IMR-90 (cell line): ENCODE data around the gene RNF223. TPM values are rescaled to one million over a fixed set of nuclear protein-coding genes. Genes with fewer than 3 reads are reported as not detected.

Experiments used
- ATAC-seq: fragments of 200-7000 bp; cut with Tn5 transposase; 2 replicates; pipeline ENCODE4 v1.9.1; 2020; ENCODE audit warnings: low read depth, mild to moderate bottlenecking, moderate library complexity
- BruUV-seq: library from RNA; stranded (reverse); fragments of 400-500 nt; replicated peaks from 2 replicates; lab custom pipeline; 2021; lab: Mats Ljungman, UMichigan
- CTCF ChIA-PET: fragments of 300-600 bp; formaldehyde crosslinking; extraction: SDS; loops from one replicate; lab custom pipeline; 2021; ENCODE audit warnings: antibody characterized with exemption; lab: Yijun Ruan, JAX
- POLR2A ChIA-PET: fragments of 300-600 bp; sonication (Branson Sonifier 250); formaldehyde crosslinking; loops from one replicate; lab custom pipeline; 2022; ENCODE audit warnings: antibody characterized with exemption; ENCODE audit not compliant: unreplicated experiment; lab: Charles Lee
- DNase-seq: peaks from one replicate; pipeline ENCODE4 v3.0.0; 2013
- H2AFZ ChIP-seq: replicated peaks from 2 replicates; pipeline ENCODE3; 2013; ENCODE audit warnings: low read length, mild to moderate bottlenecking; ENCODE audit not compliant: poor library complexity
- H2AK5ac ChIP-seq: 2 replicates; pipeline ENCODE4 v1.6.1; 2013; ENCODE audit warnings: low read depth, low read length, inconsistent platforms
- H2AK9ac ChIP-seq: replicated peaks from 2 replicates; pipeline ENCODE3; 2013; ENCODE audit warnings: mild to moderate bottlenecking, low read depth, low read length, moderate library complexity; ENCODE audit not compliant: poor library complexity
- H2BK120ac ChIP-seq: 2 replicates; pipeline ENCODE4 v1.6.1; 2013; ENCODE audit warnings: low read depth, low read length, inconsistent platforms
- H2BK15ac ChIP-seq: 3 replicates; pipeline ENCODE4 v1.6.1; 2013; ENCODE audit warnings: low read depth, low read length, inconsistent platforms
- H2BK20ac ChIP-seq: 2 replicates; pipeline ENCODE4 v1.6.1; 2013; ENCODE audit warnings: low read depth, mild to moderate bottlenecking, inconsistent platforms, low read length, moderate library complexity
- H2BK5ac ChIP-seq: 2 replicates; pipeline ENCODE4 v1.6.1; 2013; ENCODE audit warnings: mild to moderate bottlenecking, low read depth, low read length, inconsistent platforms; ENCODE audit not compliant: poor library complexity, severe bottlenecking
- H3K14ac ChIP-seq: replicated peaks from 2 replicates; pipeline ENCODE4 v1.6.1; 2013; ENCODE audit warnings: low read depth, low read length, inconsistent platforms
- H3K18ac ChIP-seq: 2 replicates; pipeline ENCODE4 v1.6.1; 2013; ENCODE audit warnings: low read depth, low read length, control low read depth
- H3K23ac ChIP-seq: 2 replicates; pipeline ENCODE4 v1.6.1; 2013; ENCODE audit warnings: low read depth, low read length, inconsistent platforms
- H3K27ac ChIP-seq: 2 replicates; pipeline ENCODE4 v1.5.1; 2013; ENCODE audit warnings: mild to moderate bottlenecking, control low read depth, low read length; ENCODE audit not compliant: insufficient read depth
- H3K27me3 ChIP-seq: 2 replicates; pipeline ENCODE4 v1.6.1; 2013; ENCODE audit warnings: low read length; ENCODE audit not compliant: control insufficient read depth, insufficient read depth
- H3K36me3 ChIP-seq: 2 replicates; pipeline ENCODE4 v1.6.1; 2013; ENCODE audit warnings: low read length, mixed read lengths; ENCODE audit not compliant: control insufficient read depth, insufficient read depth
- H3K4ac ChIP-seq: 2 replicates; pipeline ENCODE4 v1.6.1; 2013; ENCODE audit warnings: low read depth, low read length, inconsistent platforms
- H3K4me1 ChIP-seq: 2 replicates; pipeline ENCODE4 v1.6.1; 2013; ENCODE audit warnings: low read length, mixed read lengths; ENCODE audit not compliant: control insufficient read depth, insufficient read depth
- H3K4me2 ChIP-seq: 2 replicates; pipeline ENCODE4 v1.6.1; 2013; ENCODE audit warnings: low read depth, mild to moderate bottlenecking, control low read depth, low read length, moderate library complexity
- H3K4me3 ChIP-seq: 2 replicates; pipeline ENCODE4 v1.5.1; 2013; ENCODE audit warnings: low read depth, mild to moderate bottlenecking, control low read depth, low read length, moderate library complexity; ENCODE audit not compliant: insufficient read depth
- H3K56ac ChIP-seq: 2 replicates; pipeline ENCODE4 v1.6.1; 2013; ENCODE audit warnings: low read length, inconsistent platforms; ENCODE audit not compliant: insufficient read depth; ENCODE audit errors: extremely low read depth
- H3K79me1 ChIP-seq, 2 experiments: 2 replicates each; pipeline ENCODE4 v1.6.1; 2013; ENCODE audit warnings: low read length in 2 of 2, inconsistent platforms in 1 of 2, low read depth in 1 of 2
- H3K9ac ChIP-seq: 2 replicates; pipeline ENCODE4 v1.6.1; 2013; ENCODE audit warnings: low read depth, low read length, control low read depth
- H3K9me1 ChIP-seq: 2 replicates; pipeline ENCODE4 v1.6.1; 2013; ENCODE audit warnings: low read length, inconsistent platforms; ENCODE audit not compliant: insufficient read depth
- H3K9me3 ChIP-seq: 2 replicates; pipeline ENCODE4 v1.6.1; 2013; ENCODE audit warnings: low read length; ENCODE audit not compliant: control insufficient read depth, insufficient read depth
- H4K20me1 ChIP-seq: 2 replicates; pipeline ENCODE4 v1.6.1; 2013; ENCODE audit warnings: low read length, inconsistent platforms; ENCODE audit not compliant: insufficient read depth
- H4K5ac ChIP-seq: 2 replicates; pipeline ENCODE4 v1.6.1; 2013; ENCODE audit warnings: mild to moderate bottlenecking, low read depth, low read length, control low read depth
- H4K8ac ChIP-seq, 2 experiments: 2 replicates each; pipeline ENCODE4 v1.6.1; 2013; ENCODE audit warnings: low read depth in 2 of 2, low read length in 2 of 2, control low read depth in 1 of 2, inconsistent platforms in 1 of 2
- H4K91ac ChIP-seq: 2 replicates; pipeline ENCODE4 v1.6.1; 2013; ENCODE audit warnings: low read depth, low read length, inconsistent platforms; ENCODE audit not compliant: insufficient read depth
- BHLHE40 ChIP-seq: fragments of 150-350 bp; IDR thresholded peaks from 2 replicates; pipeline ENCODE4 v1.6.1; 2016; ENCODE audit warnings: mild to moderate bottlenecking, low read depth, low read length
- CEBPB ChIP-seq: IDR thresholded peaks from 2 replicates; pipeline ENCODE4 v1.6.1; 2012; ENCODE audit warnings: low read depth, low read length, improper control_type of control experiment
- ELK1 ChIP-seq: fragments of 150-350 bp; IDR thresholded peaks from 2 replicates; pipeline ENCODE4 v1.6.1; 2016; ENCODE audit warnings: low read depth, mild to moderate bottlenecking, low read length, moderate library complexity, borderline replicate concordance
- FOS ChIP-seq: fragments of 150-350 bp; IDR thresholded peaks from 2 replicates; pipeline ENCODE4 v1.6.1; 2016; ENCODE audit warnings: low read depth, low read length
- MAFK ChIP-seq: IDR thresholded peaks from 2 replicates; pipeline ENCODE4 v1.6.1; 2012; ENCODE audit warnings: low read depth, low read length, improper control_type of control experiment
- MAZ ChIP-seq: IDR thresholded peaks from 2 replicates; pipeline ENCODE4 v1.6.1; 2012; ENCODE audit warnings: low read depth, mild to moderate bottlenecking, low read length, improper control_type of control experiment, moderate library complexity, borderline replicate concordance
- MXI1 ChIP-seq: IDR thresholded peaks from 2 replicates; pipeline ENCODE4 v1.6.1; 2012; ENCODE audit warnings: low read depth, mild to moderate bottlenecking, low read length, moderate library complexity, borderline replicate concordance
- NFE2L2 ChIP-seq: fragments of 150-350 bp; IDR thresholded peaks from 2 replicates; pipeline ENCODE4 v1.6.1; 2016; ENCODE audit warnings: low read depth, mild to moderate bottlenecking, low read length
- RAD21 ChIP-seq: IDR thresholded peaks from 2 replicates; pipeline ENCODE4 v1.6.1; 2012; ENCODE audit warnings: low read length, improper control_type of control experiment
- RCOR1 ChIP-seq: IDR thresholded peaks from 2 replicates; pipeline ENCODE4 v1.6.1; 2012; ENCODE audit warnings: mild to moderate bottlenecking, low read length, improper control_type of control experiment; ENCODE audit not compliant: insufficient replicate concordance
- RFX5 ChIP-seq: IDR thresholded peaks from 2 replicates; pipeline ENCODE4 v1.8.0; 2012; ENCODE audit warnings: low read depth, mild to moderate bottlenecking, low read length, moderate library complexity
- SMC3 ChIP-seq: fragments of 150-350 bp; IDR thresholded peaks from 2 replicates; pipeline ENCODE4 v1.6.1; 2016; ENCODE audit warnings: low read depth, mild to moderate bottlenecking, antibody characterized with exemption, low read length, moderate library complexity
- USF2 ChIP-seq: fragments of 150-350 bp; IDR thresholded peaks from 2 replicates; pipeline ENCODE4 v1.6.1; 2017; ENCODE audit warnings: mild to moderate bottlenecking, antibody characterized with exemption, low read length, low read depth
- WGBS, 2 experiments: methylation state at CpG; one replicate each; pipeline versions ENCODE4 v1.1.5 to v1.1.7; 2013; ENCODE audit warnings: missing lambda C conversion rate in 2 of 2; ENCODE audit not compliant: insufficient read length in 1 of 2; ENCODE audit errors: extremely low coverage in 2 of 2; 5-methylcytosine and 5-hydroxymethylcytosine counted together
- dilution Hi-C: fragments of 300-500 bp; cut with HindIII; formaldehyde crosslinking; loops from one replicate; pipeline ENCODE4 v1.14.3; 2018; ENCODE audit warnings: low sequenced_read_pairs; ENCODE audit not compliant: unreplicated experiment
- in situ Hi-C: fragments of 300-500 bp; cut with MboI; formaldehyde crosslinking; loops from 3 replicates; pipeline ENCODE4 v1.14.3; 2019; ENCODE audit warnings: low sequenced_read_pairs, inconsistent platforms, mixed read lengths
- intact Hi-C: fragments of 100-400 bp; cut with micrococcal nuclease; formaldehyde crosslinking; loops from 2 replicates; pipeline ENCODE4 v1.10.0; 2022
- polyA plus RNA-seq, 3 experiments: library from polyadenylated mRNA; depleted of rRNA; stranded (reverse); fragments of >200 nt; gene quantifications; 2 replicates each; pipeline ENCODE4 v1.2.3, GENCODE V29; 2012; ENCODE audit warnings: low replicate concordance in 1 of 3
- total RNA-seq: library from RNA; depleted of rRNA; stranded (reverse); fragments of >200 nt; gene quantifications from 2 replicates; pipeline ENCODE4 v1.2.3, GENCODE V29; 2012

RNF223 gene
- total and polyA plus RNA-seq, 2 of the 4 experiments (the other 2 are of a cell fraction), result not detected

- no peaks in the 10 kb centered on the region for H3K27me3 ChIP-seq
- POLR2A ChIA-PET, result no interaction called here
- CTCF ChIA-PET, result no interaction called here
- no peak overlapping the region for H2BK120ac ChIP-seq
- H3K36me3 ChIP-seq, result no peaks in the 10 kb centered on the region
- dilution Hi-C loops, result no loop called here
- in situ Hi-C loops, result no loop called here
- no peak overlapping the region for H4K5ac ChIP-seq
- H2BK5ac ChIP-seq, result no peak overlapping the region
- H3K56ac ChIP-seq, result no peak overlapping the region
- no peak overlapping the region for H3K4ac ChIP-seq
- peaks cover 0 to 8% of the 10 kb centered on the region in 2 experiments; a peak in 1 of 4 replicates for H3K79me1 ChIP-seq
- no peaks in the 10 kb centered on the region for H4K20me1 ChIP-seq
- TF ChIP-seq CEBPB, result no peak
- TF ChIP-seq RFX5, result no peak
- no peak for TF ChIP-seq USF2
- no peak for TF ChIP-seq MAZ
- TF ChIP-seq BHLHE40, result no peak
- TF ChIP-seq SMC3, result no peak
- no peak for TF ChIP-seq MXI1
- no peak for TF ChIP-seq NFE2L2
- no peak for TF ChIP-seq RAD21
- no peak for TF ChIP-seq FOS
- TF ChIP-seq MAFK, result no peak
- TF ChIP-seq RCOR1, result no peak
- no peak for TF ChIP-seq ELK1
- no peaks in the 10 kb centered on the region for H3K4me1 ChIP-seq
- no peak overlapping the region for H3K14ac ChIP-seq
- no TSS peak for BruUV-seq
- H2AK5ac ChIP-seq, result no peak overlapping the region
- no peak overlapping the region for H3K4me3 ChIP-seq
- H3K9me3 ChIP-seq, result peaks cover 5% of the 10 kb centered on the region
- no peak overlapping the region for H3K23ac ChIP-seq
- H2BK20ac ChIP-seq, result no peak overlapping the region
- H2AFZ ChIP-seq, result no peak overlapping the region
- no peak overlapping the region for H4K91ac ChIP-seq
- intact Hi-C loops, result no loop called here
- no peak overlapping the region for H3K9ac ChIP-seq
- WGBS, 2 experiments, result 96% methylated on average over 5 of the region's 18 CpGs; no CpG with 5 or more reads in 1 of the 2 experiments
- no peak overlapping the region for H2AK9ac ChIP-seq
- no peak overlapping the region for H2BK15ac ChIP-seq
- H3K9me1 ChIP-seq, result no peaks in the 10 kb centered on the region
- no peak overlapping the region for H3K18ac ChIP-seq
- no peak overlapping the region for H3K27ac ChIP-seq
- no peak overlapping the region for H4K8ac ChIP-seq
- no peak overlapping the region for H3K4me2 ChIP-seq
- ATAC-seq (no peak), DNase-seq (no peak)
These were observed 24.7 kb upstream of the RNF223 start for GRCh38 chr1:1098681-1099421.
